CD4-positive, alpha-beta T cell (primary cell): ENCODE results near the gene TBX19. TPM values are rescaled to one million over a fixed set of nuclear protein-coding genes. Genes with fewer than 3 reads are reported as not detected.

Source experiments
- ATAC-seq: fragments of 200-7000 bp; cut with Tn5 transposase; one replicate; pipeline ENCODE4 v1.10.0; 2022; ENCODE audit warnings: mild to moderate bottlenecking; ENCODE audit not compliant: poor library complexity
- CTCF ChIA-PET: fragments of 350-600 bp; sonication (Branson Sonifier 250); formaldehyde crosslinking; loops from one replicate; lab custom pipeline; 2021; ENCODE audit warnings: antibody characterized with exemption, inconsistent platforms; lab: Charles Lee
- POLR2A ChIA-PET: fragments of 350-600 bp; sonication (Branson Sonifier 250); formaldehyde crosslinking; loops from one replicate; lab custom pipeline; 2021; ENCODE audit warnings: antibody characterized with exemption, inconsistent platforms; lab: Charles Lee
- DNase-seq, 14 experiments: peaks; one replicate each; pipeline ENCODE4 v3.0.0-alpha.2; 2013 to 2020; ENCODE audit warnings: mixed read lengths in 2 of 14
- H3K27ac ChIP-seq, 2 donors: one replicate each; pipeline versions ENCODE4 v1.5.1 to v1.7.0; 2013; ENCODE audit warnings: low read length in 2 of 2, low read depth in 1 of 2, mild to moderate bottlenecking in 1 of 2
- H3K27me3 ChIP-seq, 2 experiments: 1 replicate in 1 of 2; 2 replicates in 1 of 2; pipeline versions ENCODE4 v1.6.1 to v1.7.0; 2013; ENCODE audit warnings: low read length in 2 of 2, control low read depth in 1 of 2, mild to moderate bottlenecking in 1 of 2, moderate library complexity in 1 of 2; ENCODE audit not compliant: insufficient read depth in 2 of 2, control insufficient read depth in 1 of 2
- H3K36me3 ChIP-seq: one replicate; pipeline ENCODE4 v1.6.1; 2013; ENCODE audit warnings: low read length, control low read depth; ENCODE audit not compliant: insufficient read depth
- H3K4me1 ChIP-seq: one replicate; pipeline ENCODE4 v1.6.1; 2013; ENCODE audit warnings: low read length, control low read depth; ENCODE audit not compliant: insufficient read depth
- H3K4me3 ChIP-seq: one replicate; pipeline ENCODE4 v1.5.1; 2013; ENCODE audit warnings: mild to moderate bottlenecking, low read length, moderate library complexity
- H3K9me3 ChIP-seq, 2 experiments: 1 replicate in 1 of 2; 2 replicates in 1 of 2; pipeline versions ENCODE4 v1.6.1 to v1.7.0; 2013; ENCODE audit warnings: low read length in 2 of 2, mild to moderate bottlenecking in 2 of 2, control low read depth in 1 of 2, moderate library complexity in 1 of 2; ENCODE audit not compliant: control insufficient read depth in 1 of 2, insufficient read depth in 1 of 2
- H3K27ac Mint-ChIP-seq: one replicate; pipeline ENCODE4 v1.8.0; 2020; ENCODE audit warnings: mixed read lengths
- H3K27me3 Mint-ChIP-seq: one replicate; pipeline ENCODE4 v1.8.0; 2021; ENCODE audit warnings: mixed read lengths
- H3K36me3 Mint-ChIP-seq: one replicate; pipeline ENCODE4 v1.8.0; 2021; ENCODE audit warnings: low read depth, mixed read lengths
- H3K4me1 Mint-ChIP-seq: one replicate; pipeline ENCODE4 v1.8.0; 2021; ENCODE audit warnings: low read depth, mixed read lengths
- H3K4me3 Mint-ChIP-seq: one replicate; pipeline ENCODE4 v1.8.0; 2020; ENCODE audit warnings: mild to moderate bottlenecking, mixed read lengths
- H3K9me3 Mint-ChIP-seq: one replicate; pipeline ENCODE4 v1.8.0; 2020; ENCODE audit warnings: mixed read lengths
- intact Hi-C, 2 experiments: fragments of 100-400 bp; cut with DNase I in 1 of 2; cut with micrococcal nuclease in 1 of 2; formaldehyde crosslinking; loops; one replicate each; pipeline versions ENCODE4 v1.15.1 to v1.9.0; 2023 to 2025; cut with DNase I, micrococcal nuclease
- total RNA-seq, 174 experiments: library from RNA in 2 of 174; stranded (reverse) in 2 of 174; gene quantifications; one replicate each; pipeline ENCODE4 v1.2.3 and lab custom pipeline; 2021 to 2026
- TF ChIP-seq, protein P1 (sequence below): fragments of 200-600 bp; IDR thresholded peaks from one replicate; pipeline ENCODE4 v1.8.0; 2022; ENCODE audit warnings: antibody characterized with exemption, mild to moderate bottlenecking

TBX19 gene
- total RNA-seq, 2 experiments from 2014 or later = 1.6 to 1.8 TPM

DNA sequence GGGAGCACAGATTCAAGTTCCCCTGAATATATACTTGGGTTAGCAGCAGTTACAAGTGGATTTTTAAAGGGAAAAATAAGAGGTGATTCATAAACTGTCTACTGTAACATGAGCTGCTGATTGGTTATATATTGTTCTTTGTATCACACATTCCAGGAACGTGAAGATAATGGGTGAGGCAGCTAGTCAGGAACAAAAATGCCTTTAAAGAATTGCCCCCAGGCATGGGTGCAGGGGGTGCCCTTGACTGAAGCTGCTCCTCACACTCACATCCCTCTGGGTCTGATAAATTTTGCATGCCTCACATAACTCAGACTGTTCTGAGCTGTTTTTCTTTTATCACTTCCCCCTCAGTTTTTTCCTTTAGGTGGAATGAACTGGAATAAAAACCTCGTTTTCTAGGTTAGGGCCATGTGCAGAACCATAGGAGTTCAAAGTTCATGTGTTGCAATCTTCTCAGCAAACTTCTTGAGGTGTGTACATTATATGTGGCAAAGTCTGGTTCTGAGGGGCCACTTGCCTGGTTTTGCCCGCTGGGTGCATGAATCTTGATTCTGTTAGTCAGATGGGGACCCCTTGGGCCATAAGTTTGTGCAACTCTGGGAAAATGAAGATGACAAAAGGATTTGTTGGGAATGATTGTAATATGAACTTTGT lies 21.1 kb downstream of the TBX19 start:
- TF ChIP-seq, protein P1, sequence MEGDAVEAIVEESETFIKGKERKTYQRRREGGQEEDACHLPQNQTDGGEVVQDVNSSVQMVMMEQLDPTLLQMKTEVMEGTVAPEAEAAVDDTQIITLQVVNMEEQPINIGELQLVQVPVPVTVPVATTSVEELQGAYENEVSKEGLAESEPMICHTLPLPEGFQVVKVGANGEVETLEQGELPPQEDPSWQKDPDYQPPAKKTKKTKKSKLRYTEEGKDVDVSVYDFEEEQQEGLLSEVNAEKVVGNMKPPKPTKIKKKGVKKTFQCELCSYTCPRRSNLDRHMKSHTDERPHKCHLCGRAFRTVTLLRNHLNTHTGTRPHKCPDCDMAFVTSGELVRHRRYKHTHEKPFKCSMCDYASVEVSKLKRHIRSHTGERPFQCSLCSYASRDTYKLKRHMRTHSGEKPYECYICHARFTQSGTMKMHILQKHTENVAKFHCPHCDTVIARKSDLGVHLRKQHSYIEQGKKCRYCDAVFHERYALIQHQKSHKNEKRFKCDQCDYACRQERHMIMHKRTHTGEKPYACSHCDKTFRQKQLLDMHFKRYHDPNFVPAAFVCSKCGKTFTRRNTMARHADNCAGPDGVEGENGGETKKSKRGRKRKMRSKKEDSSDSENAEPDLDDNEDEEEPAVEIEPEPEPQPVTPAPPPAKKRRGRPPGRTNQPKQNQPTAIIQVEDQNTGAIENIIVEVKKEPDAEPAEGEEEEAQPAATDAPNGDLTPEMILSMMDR = no peak
- Histone ChIP-seq H3K4me1 (no peaks in the 10 kb centered on the region), H3K36me3 (peaks cover 2% of the 10 kb centered on the region), H3K27ac (no peak overlapping the region), H3K4me3 (no peak overlapping the region), H3K9me3 (no peaks in the 10 kb centered on the region), H3K27me3 (no peaks in the 10 kb centered on the region)
- Mint-ChIP-seq H3K27me3 (no peaks in the 10 kb centered on the region), H3K4me3 (no peak overlapping the region), H3K27ac (no peak overlapping the region), H3K36me3 (peaks cover 20% of the 10 kb centered on the region), H3K9me3 (no peaks in the 10 kb centered on the region), H3K4me1 (no peaks in the 10 kb centered on the region)
- ChIA-PET POLR2A (no interaction called here), CTCF (no interaction called here)
- intact Hi-C loops = no loop called here
- ATAC-seq (no peak), DNase-seq (no peak)

DNA sequence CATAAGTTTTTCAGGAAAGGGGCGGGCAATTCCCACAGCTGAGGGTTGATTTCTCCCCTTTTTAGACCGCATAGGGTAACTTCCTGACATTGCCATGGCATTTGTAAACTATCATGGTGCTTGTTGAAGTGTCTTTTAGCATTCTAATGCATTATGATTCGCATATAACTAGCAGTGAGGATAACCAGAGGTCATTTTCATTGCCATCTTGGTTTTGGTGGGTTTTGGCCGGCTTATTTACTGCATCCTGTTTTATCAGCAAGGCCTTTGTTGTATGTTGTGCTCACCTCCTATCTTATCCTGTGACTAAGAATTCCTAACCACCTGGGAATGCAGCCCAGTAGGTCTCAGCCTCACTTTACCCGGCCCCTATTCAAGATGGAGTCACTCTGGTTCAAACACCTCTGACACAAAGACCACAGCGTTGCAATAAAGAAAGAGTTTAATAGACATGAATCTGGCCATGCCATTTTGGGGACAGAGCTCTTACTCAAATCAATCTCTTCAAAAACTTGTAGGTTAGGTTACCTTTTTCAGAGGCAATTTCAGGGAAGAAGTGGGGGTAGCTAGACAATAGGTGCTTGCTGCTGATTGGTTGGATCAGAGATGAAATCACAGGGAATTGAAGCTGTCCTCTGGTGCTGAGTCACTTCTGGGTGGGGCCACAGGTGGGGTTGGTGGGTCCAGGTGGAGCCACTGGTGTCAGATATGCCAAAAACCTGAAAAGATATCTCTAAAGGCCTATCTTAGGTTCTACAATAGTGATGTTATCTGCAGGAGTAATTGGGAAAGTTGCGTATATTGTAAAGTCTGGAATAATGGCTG lies 23.3 kb downstream of the TBX19 start:
- ATAC-seq = no peak
- POLR2A ChIA-PET = interaction anchor here (0.7 to 0.9 kb wide), 2 partner anchors 15 to 23 kb away, joined by 3 read pairs; no protein-coding TSS in a partner anchor

DNA sequence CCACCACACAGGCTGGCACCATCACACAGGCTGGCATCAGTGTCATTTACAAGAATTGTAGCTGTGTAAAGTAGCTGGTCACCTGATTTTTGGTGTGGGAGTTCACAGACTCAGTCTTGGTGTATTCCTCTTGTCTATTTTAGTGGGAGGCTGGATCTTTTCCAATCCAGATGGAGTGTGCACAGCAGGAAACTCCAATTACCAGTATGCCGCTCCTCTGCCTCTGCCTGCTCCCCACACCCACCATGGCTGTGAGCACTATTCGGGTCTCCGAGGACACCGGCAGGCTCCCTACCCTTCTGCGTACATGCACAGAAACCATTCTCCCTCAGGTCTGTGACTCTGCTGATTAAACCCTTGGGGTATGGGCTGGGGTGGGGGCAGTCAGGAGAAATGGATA lies 24.2 kb downstream of the TBX19 start:
- H3K27ac Mint-ChIP-seq = no peak overlapping the region
- TF ChIP-seq, protein P1 = no peak
- ChIA-PET CTCF (no interaction called here), POLR2A (interaction anchor here (0.9 kb wide), 1 partner anchor 14 kb away, joined by 3 read pairs; no protein-coding TSS in a partner anchor)
- ATAC-seq (no peak), DNase-seq (no peak)
- intact Hi-C loops = no loop called here
- Histone ChIP-seq H3K4me3 (no peak overlapping the region), H3K4me1 (no peaks in the 10 kb centered on the region), H3K9me3 (no peaks in the 10 kb centered on the region), H3K27ac (no peak overlapping the region), H3K36me3 (peaks cover 2% of the 10 kb centered on the region), H3K27me3 (no peaks in the 10 kb centered on the region)
- H3K4me1 Mint-ChIP-seq = no peaks in the 10 kb centered on the region
- no peaks in the 10 kb centered on the region for H3K27me3 Mint-ChIP-seq
- no peaks in the 10 kb centered on the region for H3K9me3 Mint-ChIP-seq
- H3K4me3 Mint-ChIP-seq = no peak overlapping the region
- H3K36me3 Mint-ChIP-seq = peaks cover 47% of the 10 kb centered on the region

More for the DNA sequence above, 23.3 kb downstream of the TBX19 start:
- H3K9me3 Mint-ChIP-seq = no peaks in the 10 kb centered on the region
- H3K27ac Mint-ChIP-seq = no peak overlapping the region
- Histone ChIP-seq H3K9me3 (no peaks in the 10 kb centered on the region), H3K27ac (no peak overlapping the region), H3K4me1 (no peaks in the 10 kb centered on the region), H3K4me3 (no peak overlapping the region), H3K36me3 (peaks cover 2% of the 10 kb centered on the region), H3K27me3 (no peaks in the 10 kb centered on the region)
- no peak for DNase-seq
- H3K27me3 Mint-ChIP-seq = no peaks in the 10 kb centered on the region
- H3K4me3 Mint-ChIP-seq = no peak overlapping the region
- no peaks in the 10 kb centered on the region for H3K4me1 Mint-ChIP-seq
- TF ChIP-seq, protein P1 = no peak
- intact Hi-C loops = no loop called here
- CTCF ChIA-PET = no interaction called here
- H3K36me3 Mint-ChIP-seq = peaks cover 41% of the 10 kb centered on the region
